NT2/D1 (cell line): ENCODE results near the gene TBC1D8B.
"Not testable (repeated sequence)": the region's sequence is repeated elsewhere in the genome, so short reads cannot be mapped to it uniquely, and the experiment has no call there.

Source experiments
- DNase-seq: peaks from one replicate; pipeline ENCODE4 v3.0.0-alpha.2; 2011; ENCODE audit warnings: low read depth, low spot score
- H3K27me3 ChIP-seq: 2 replicates; pipeline ENCODE4 v1.6.0; 2011; ENCODE audit warnings: mild to moderate bottlenecking; ENCODE audit not compliant: insufficient read length, insufficient read depth
- H3K36me3 ChIP-seq: 2 replicates; pipeline ENCODE4 v1.6.1; 2011; ENCODE audit warnings: mild to moderate bottlenecking, low read length, mixed read lengths; ENCODE audit not compliant: insufficient read depth, insufficient read length
- H3K4me1 ChIP-seq: 2 replicates; pipeline ENCODE4 v1.5.1; 2011; ENCODE audit not compliant: insufficient read depth, insufficient read length
- H3K4me3 ChIP-seq: 2 replicates; pipeline ENCODE4 v1.5.1; 2011; ENCODE audit warnings: low read depth; ENCODE audit not compliant: insufficient read length
- H3K9ac ChIP-seq: 2 replicates; pipeline ENCODE4 v1.6.0; 2011; ENCODE audit warnings: low read depth; ENCODE audit not compliant: insufficient read length
- H3K9me3 ChIP-seq: 2 replicates; pipeline ENCODE4 v1.5.1; 2011; ENCODE audit warnings: mild to moderate bottlenecking, low read length; ENCODE audit not compliant: insufficient read depth
- SUZ12 ChIP-seq: IDR thresholded peaks from 2 replicates; pipeline ENCODE4 v1.6.1; 2011; ENCODE audit not compliant: insufficient read length, insufficient read depth; ENCODE audit errors: extremely low read depth
- YY1 ChIP-seq: IDR thresholded peaks from 2 replicates; pipeline ENCODE4 v1.6.1; 2011; ENCODE audit not compliant: insufficient read length, insufficient read depth
- ZNF274 ChIP-seq: IDR thresholded peaks from 2 replicates; pipeline ENCODE4 v1.6.1; 2011; ENCODE audit warnings: mild to moderate bottlenecking, low read depth, low read length

The TBC1D8B gene

GRCh38 chrX:106802388-106803275 lies at the start of gene TBC1D8B:
TSS of gene TBC1D8B (plus strand) at chrX:106802673. CDS start at chrX:106802854, 181 bp downstream.
- Histone ChIP-seq H3K27me3 (peaks cover 17% of the 10 kb centered on the region), H3K36me3 (no peaks in the 10 kb centered on the region), H3K4me1 (no peaks in the 10 kb centered on the region), H3K9ac (peak within 1 kb of the TSS; percentile 85), H3K4me3 (peak within 1 kb of the TSS; percentile 89), H3K9me3 (no peaks in the 10 kb centered on the region)
- no peak for TF ChIP-seq YY1
- TF ChIP-seq SUZ12, result no peak
- TF ChIP-seq ZNF274, result no peak
- peak; percentile 78 for DNase-seq

GRCh38 chrX:106769288-106769687 lies 33.2 kb upstream of the TBC1D8B start:
- H3K36me3 ChIP-seq, H3K27me3 ChIP-seq, H3K9ac ChIP-seq, DNase-seq, H3K4me3 ChIP-seq, H3K9me3 ChIP-seq, H3K4me1 ChIP-seq: not testable (repeated sequence)

- no peak for DNase-seq
- Histone ChIP-seq H3K9ac (no peak overlapping the region), H3K4me1 (no peaks in the 10 kb centered on the region), H3K36me3 (no peaks in the 10 kb centered on the region), H3K27me3 (no peaks in the 10 kb centered on the region), H3K4me3 (no peak overlapping the region), H3K9me3 (no peaks in the 10 kb centered on the region; the same call in 1 of the 2 replicates)
- TF ChIP-seq YY1, result no peak
- TF ChIP-seq SUZ12, result no peak
- TF ChIP-seq ZNF274, result no peak
These were observed 27.5 kb upstream of the TBC1D8B start for GRCh38 chrX:106774981-106775380.

GRCh38 chrX:106780264-106780663 lies 22.2 kb upstream of the TBC1D8B start:
- no peaks in the 10 kb centered on the region for H3K9me3 ChIP-seq
- no peak overlapping the region for H3K9ac ChIP-seq
- TF ChIP-seq YY1 (no peak), SUZ12 (no peak), ZNF274 (no peak)
- DNase-seq, result no peak
- no peaks in the 10 kb centered on the region for H3K36me3 ChIP-seq
- H3K27me3 ChIP-seq, result no peaks in the 10 kb centered on the region
- H3K4me1 ChIP-seq, result peaks cover 5% of the 10 kb centered on the region
- H3K4me3 ChIP-seq, result no peak overlapping the region

- DNase-seq, result no peak
- Histone ChIP-seq H3K4me1 (peaks cover 5% of the 10 kb centered on the region), H3K9me3 (no peaks in the 10 kb centered on the region), H3K9ac (no peak overlapping the region), H3K36me3 (no peaks in the 10 kb centered on the region), H3K27me3 (no peaks in the 10 kb centered on the region), H3K4me3 (no peak overlapping the region)
- TF ChIP-seq SUZ12, result no peak
- no peak for TF ChIP-seq YY1
- no peak for TF ChIP-seq ZNF274
These were observed 21.7 kb upstream of the TBC1D8B start for GRCh38 chrX:106780664-106781377.

- Histone ChIP-seq H3K9ac (no peak overlapping the region), H3K9me3 (no peaks in the 10 kb centered on the region), H3K27me3 (no peaks in the 10 kb centered on the region), H3K36me3 (no peaks in the 10 kb centered on the region), H3K4me3 (no peak overlapping the region), H3K4me1 (peaks cover 5% of the 10 kb centered on the region)
- no peak for DNase-seq
- no peak for TF ChIP-seq SUZ12
- no peak for TF ChIP-seq YY1
- no peak for TF ChIP-seq ZNF274
These were observed 18.8 kb upstream of the TBC1D8B start for GRCh38 chrX:106783716-106784115.

GRCh38 chrX:106791495-106791894 lies 11.0 kb upstream of the TBC1D8B start:
- H3K9me3 ChIP-seq, result no peaks in the 10 kb centered on the region
- H3K27me3 ChIP-seq, result no peaks in the 10 kb centered on the region
- DNase-seq, result no peak
- no peak overlapping the region for H3K4me3 ChIP-seq
- no peaks in the 10 kb centered on the region for H3K36me3 ChIP-seq
- no peak overlapping the region for H3K9ac ChIP-seq
- TF ChIP-seq SUZ12, result no peak
- no peaks in the 10 kb centered on the region for H3K4me1 ChIP-seq
